ENCODE results near the gene ZNF689.
A peak's percentile ranks its signal among the peaks of the same experiment; 100 is the strongest.

ZNF689 gene

GRCh38 chr16:30557707-30557956 lies 52.6 kb downstream of the ZNF689 start:
- peak overlapping the region; percentile 81 for H2BK5ac ChIP-seq (ENCODE audit: low read depth, low read length, poor library complexity)
- peaks cover 14% of the 10 kb centered on the region in 2 experiments for H3K36me3 ChIP-seq (ENCODE audit: control insufficient read depth in 1 of 2, insufficient read depth in 2 of 2, low read length in 2 of 2)
- H2AFZ ChIP-seq (ENCODE audit: insufficient read depth, low read length, poor library complexity), result peak overlapping the region; percentile 69
- peak overlapping the region; percentile 82 for H3K4ac ChIP-seq (ENCODE audit: low read depth, low read length)
- H3K18ac ChIP-seq (ENCODE audit: low read length), result peak overlapping the region; percentile 86
- peak overlapping the region; percentile 93 for H4K12ac ChIP-seq (ENCODE audit: low read depth, low read length)
- peak overlapping the region; percentile 64 for H2AK5ac ChIP-seq (ENCODE audit: low read length)
- H3K27me3 ChIP-seq (ENCODE audit: insufficient read depth, low read length), result no peaks in the 10 kb centered on the region
- peaks cover 2% of the 10 kb centered on the region for H3K9me3 ChIP-seq (ENCODE audit: insufficient read depth, low read depth, low read length)
- peak overlapping the region; percentile 91 for H3K14ac ChIP-seq (ENCODE audit: low read length)
- no peak for DNase-seq
- H3K23ac ChIP-seq (ENCODE audit: low read length), result no peak overlapping the region
- peaks cover 4 to 7% of the 10 kb centered on the region in 2 experiments for H3K4me1 ChIP-seq (ENCODE audit: control insufficient read depth in 1 of 2, insufficient read depth in 2 of 2, low read length in 2 of 2)
- peak overlapping the region; percentile 95 for H4K91ac ChIP-seq (ENCODE audit: low read depth, low read length)
- peak overlapping the region; percentile 87 for H3K4me3 ChIP-seq (ENCODE audit: low read depth, low read length)
- peaks cover 6% of the 10 kb centered on the region for H3K79me2 ChIP-seq (ENCODE audit: control insufficient read depth, insufficient read depth, low read length, poor library complexity)
- H3K9ac ChIP-seq (ENCODE audit: low read length), result peak overlapping the region; percentile 83
- H2BK120ac ChIP-seq (ENCODE audit: insufficient read depth, low read length, poor library complexity), result peak overlapping the region; percentile 86
- H2BK12ac ChIP-seq (ENCODE audit: low read length), result peak overlapping the region; percentile 8
- peak overlapping the region; percentile 98 for H4K8ac ChIP-seq (ENCODE audit: low read depth, low read length)
- H3K27ac ChIP-seq (ENCODE audit: low read depth, low read length), result peak overlapping the region; percentile 75
- H3K79me1 ChIP-seq (ENCODE audit: low read length), result peaks cover 13% of the 10 kb centered on the region
- peak overlapping the region; percentile 90 for H3K4me2 ChIP-seq (ENCODE audit: low read length)
- no CpG with 5 or more reads among the region's 17 CpGs for WGBS (ENCODE audit: extremely low coverage, insufficient coverage, insufficient read length)

GRCh38 chr16:30556125-30556473 lies 54.1 kb downstream of the ZNF689 start:
- Histone ChIP-seq H3K9me3 (ENCODE audit: insufficient read depth, low read depth, low read length) (peaks cover 2% of the 10 kb centered on the region), H4K91ac (ENCODE audit: low read depth, low read length) (no peak overlapping the region), H4K12ac (ENCODE audit: low read depth, low read length) (no peak overlapping the region), H3K27ac (ENCODE audit: low read depth, low read length) (no peak overlapping the region), H4K8ac (ENCODE audit: low read depth, low read length) (no peak overlapping the region), H3K14ac (ENCODE audit: low read length) (no peak overlapping the region), H3K36me3 (ENCODE audit: control insufficient read depth in 1 of 2, insufficient read depth in 2 of 2, low read length in 2 of 2) (peaks cover 14% of the 10 kb centered on the region in 2 experiments), H2BK12ac (ENCODE audit: low read length) (no peak overlapping the region), H2AK5ac (ENCODE audit: low read length) (no peak overlapping the region), H3K79me1 (ENCODE audit: low read length) (peaks cover 13% of the 10 kb centered on the region), H3K4me1 (ENCODE audit: control insufficient read depth in 1 of 2, insufficient read depth in 2 of 2, low read length in 2 of 2) (peaks cover 7 to 9% of the 10 kb centered on the region in 2 experiments), H3K9ac (ENCODE audit: low read length) (no peak overlapping the region), H2BK120ac (ENCODE audit: insufficient read depth, low read length, poor library complexity) (no peak overlapping the region), H3K18ac (ENCODE audit: low read length) (no peak overlapping the region), H3K4me3 (ENCODE audit: low read depth, low read length) (no peak overlapping the region), H2AFZ (ENCODE audit: insufficient read depth, low read length, poor library complexity) (no peak overlapping the region), H3K23ac (ENCODE audit: low read length) (no peak overlapping the region), H3K79me2 (ENCODE audit: control insufficient read depth, insufficient read depth, low read length, poor library complexity) (peaks cover 6% of the 10 kb centered on the region), H3K4ac (ENCODE audit: low read depth, low read length) (no peak overlapping the region), H2BK5ac (ENCODE audit: low read depth, low read length, poor library complexity) (no peak overlapping the region), H3K27me3 (ENCODE audit: insufficient read depth, low read length) (no peaks in the 10 kb centered on the region), H3K4me2 (ENCODE audit: low read length) (no peak overlapping the region)
- no peak for DNase-seq
- no CpG with 5 or more reads among the region's 10 CpGs for WGBS (ENCODE audit: extremely low coverage, insufficient coverage, insufficient read length)

GRCh38 chr16:30555315-30556124 lies 54.7 kb downstream of the ZNF689 start:
- no peak overlapping the region for H2BK5ac ChIP-seq (ENCODE audit: low read depth, low read length, poor library complexity)
- no peak overlapping the region for H3K27ac ChIP-seq (ENCODE audit: low read depth, low read length)
- no peak overlapping the region for H2AFZ ChIP-seq (ENCODE audit: insufficient read depth, low read length, poor library complexity)
- H3K18ac ChIP-seq (ENCODE audit: low read length), result peak overlapping the region; percentile 21
- DNase-seq, result no peak
- H3K27me3 ChIP-seq (ENCODE audit: insufficient read depth, low read length), result no peaks in the 10 kb centered on the region
- H2BK120ac ChIP-seq (ENCODE audit: insufficient read depth, low read length, poor library complexity), result no peak overlapping the region
- no peak overlapping the region for H3K9ac ChIP-seq (ENCODE audit: low read length)
- H3K79me2 ChIP-seq (ENCODE audit: control insufficient read depth, insufficient read depth, low read length, poor library complexity), result peaks cover 6% of the 10 kb centered on the region
- peaks cover 2% of the 10 kb centered on the region for H3K9me3 ChIP-seq (ENCODE audit: insufficient read depth, low read depth, low read length)
- H3K4me3 ChIP-seq (ENCODE audit: low read depth, low read length), result no peak overlapping the region
- no peak overlapping the region for H2AK5ac ChIP-seq (ENCODE audit: low read length)
- peaks cover 13% of the 10 kb centered on the region for H3K79me1 ChIP-seq (ENCODE audit: low read length)
- H3K14ac ChIP-seq (ENCODE audit: low read length), result no peak overlapping the region
- no CpG with 5 or more reads among the region's 69 CpGs for WGBS (ENCODE audit: extremely low coverage, insufficient coverage, insufficient read length)
- H3K23ac ChIP-seq (ENCODE audit: low read length), result no peak overlapping the region
- peaks cover 7 to 9% of the 10 kb centered on the region in 2 experiments for H3K4me1 ChIP-seq (ENCODE audit: control insufficient read depth in 1 of 2, insufficient read depth in 2 of 2, low read length in 2 of 2)
- no peak overlapping the region for H3K4ac ChIP-seq (ENCODE audit: low read depth, low read length)
- H4K91ac ChIP-seq (ENCODE audit: low read depth, low read length), result no peak overlapping the region
- no peak overlapping the region for H2BK12ac ChIP-seq (ENCODE audit: low read length)
- no peak overlapping the region for H4K12ac ChIP-seq (ENCODE audit: low read depth, low read length)
- no peak overlapping the region for H3K4me2 ChIP-seq (ENCODE audit: low read length)
- peaks cover 14% of the 10 kb centered on the region in 2 experiments for H3K36me3 ChIP-seq (ENCODE audit: control insufficient read depth in 1 of 2, insufficient read depth in 2 of 2, low read length in 2 of 2)
- H4K8ac ChIP-seq (ENCODE audit: low read depth, low read length), result no peak overlapping the region

GRCh38 chr16:30554557-30555314 lies 55.5 kb downstream of the ZNF689 start:
- Histone ChIP-seq H3K36me3 (ENCODE audit: control insufficient read depth in 1 of 2, insufficient read depth in 2 of 2, low read length in 2 of 2) (peaks cover 14% of the 10 kb centered on the region in 2 experiments), H4K8ac (ENCODE audit: low read depth, low read length) (no peak overlapping the region), H2AFZ (ENCODE audit: insufficient read depth, low read length, poor library complexity) (no peak overlapping the region), H3K79me2 (ENCODE audit: control insufficient read depth, insufficient read depth, low read length, poor library complexity) (peaks cover 6% of the 10 kb centered on the region), H3K18ac (ENCODE audit: low read length) (no peak overlapping the region), H2BK120ac (ENCODE audit: insufficient read depth, low read length, poor library complexity) (no peak overlapping the region), H3K9me3 (ENCODE audit: insufficient read depth, low read depth, low read length) (peaks cover 2% of the 10 kb centered on the region), H4K91ac (ENCODE audit: low read depth, low read length) (no peak overlapping the region), H3K4ac (ENCODE audit: low read depth, low read length) (no peak overlapping the region), H3K23ac (ENCODE audit: low read length) (no peak overlapping the region), H3K4me3 (ENCODE audit: low read depth, low read length) (no peak overlapping the region), H3K9ac (ENCODE audit: low read length) (no peak overlapping the region), H2AK5ac (ENCODE audit: low read length) (no peak overlapping the region), H3K4me1 (ENCODE audit: control insufficient read depth in 1 of 2, insufficient read depth in 2 of 2, low read length in 2 of 2) (peaks cover 7 to 11% of the 10 kb centered on the region in 2 experiments), H2BK5ac (ENCODE audit: low read depth, low read length, poor library complexity) (no peak overlapping the region), H3K4me2 (ENCODE audit: low read length) (no peak overlapping the region), H3K79me1 (ENCODE audit: low read length) (peaks cover 14% of the 10 kb centered on the region), H3K27ac (ENCODE audit: low read depth, low read length) (no peak overlapping the region), H2BK12ac (ENCODE audit: low read length) (no peak overlapping the region), H3K14ac (ENCODE audit: low read length) (no peak overlapping the region), H3K27me3 (ENCODE audit: insufficient read depth, low read length) (no peaks in the 10 kb centered on the region), H4K12ac (ENCODE audit: low read depth, low read length) (no peak overlapping the region)
- DNase-seq, result no peak
- no CpG with 5 or more reads among the region's 18 CpGs for WGBS (ENCODE audit: extremely low coverage, insufficient coverage, insufficient read length)
